Islet of Langerhans (tissue), 1 donor: ENCODE measurements around the gene NT5C1A.

ENCODE experiments used
- FAIRE-seq: peaks from one replicate; lab custom pipeline; 2011; peaks lifted over from hg19 to GRCh38; lab: Jason Lieb, UNC

The NT5C1A gene

DNA sequence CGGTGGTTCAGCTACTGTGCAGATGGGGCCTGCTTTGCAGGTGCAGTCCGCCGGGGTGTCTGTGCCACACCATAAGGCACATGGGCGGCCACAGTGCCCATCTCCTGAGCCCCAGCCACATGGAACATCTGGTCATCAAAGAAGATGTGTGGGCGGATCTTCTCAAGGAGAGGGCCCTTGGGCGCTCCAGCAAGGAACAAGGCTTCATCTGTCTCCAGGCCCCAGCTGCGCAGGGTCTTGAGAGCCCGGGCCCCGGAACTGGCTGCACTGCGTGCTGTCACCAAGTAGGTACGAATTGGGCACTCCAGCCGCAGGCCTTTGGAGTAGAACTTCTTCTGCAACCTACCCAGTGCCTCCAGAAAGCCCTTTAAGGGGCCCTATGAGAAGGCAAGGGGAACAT lies 12.8 kb downstream of the NT5C1A start:
- FAIRE-seq = no peak

DNA sequence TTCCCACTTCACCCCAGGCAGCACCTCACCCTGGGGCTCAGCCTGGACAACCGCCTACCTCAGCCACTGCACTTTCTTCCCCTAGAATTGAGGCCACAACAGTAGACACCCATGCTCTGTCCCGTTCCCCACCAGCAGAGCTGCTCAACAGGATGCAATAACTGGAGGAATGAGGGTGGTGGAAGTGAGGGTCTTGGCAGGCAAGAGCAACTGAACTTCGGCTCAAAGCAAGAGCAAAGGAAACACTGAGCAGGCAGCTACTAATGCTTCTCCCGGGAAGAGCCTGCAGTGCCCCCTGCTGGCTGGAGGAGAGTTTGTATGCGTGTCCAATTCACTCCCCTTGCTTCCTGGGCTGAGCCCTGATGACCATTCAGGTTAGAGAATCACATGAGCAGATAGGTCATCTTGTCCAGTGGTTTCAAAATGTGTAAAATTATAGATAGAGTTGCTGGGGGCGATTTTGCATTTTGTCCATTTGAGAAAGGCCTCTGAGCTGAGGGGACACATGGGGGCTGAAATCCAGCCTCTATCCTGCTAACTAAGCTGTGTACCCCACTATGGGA lies 13.9 kb downstream of the NT5C1A start:
- FAIRE-seq = no peak

DNA sequence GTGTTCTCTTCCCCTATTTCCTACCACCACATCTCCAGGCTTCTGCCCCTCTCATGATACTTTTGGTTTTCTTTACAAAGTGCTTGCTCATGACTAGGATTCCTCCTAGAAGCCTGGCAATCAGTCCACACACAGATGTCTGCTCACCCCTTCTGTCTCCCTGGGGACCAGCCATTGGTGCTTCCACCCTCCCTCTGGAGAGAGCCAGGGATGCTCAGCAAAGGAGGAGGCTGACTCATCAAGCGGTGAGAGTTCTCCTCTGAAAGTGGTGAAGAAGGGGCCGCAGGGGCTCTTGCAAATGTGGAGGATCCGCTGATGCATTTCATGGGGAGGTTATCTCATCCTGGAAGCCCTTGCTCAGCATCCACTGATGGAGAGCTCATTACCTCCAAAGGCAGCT lies 14.5 kb downstream of the NT5C1A start:
- FAIRE-seq = no peak

DNA sequence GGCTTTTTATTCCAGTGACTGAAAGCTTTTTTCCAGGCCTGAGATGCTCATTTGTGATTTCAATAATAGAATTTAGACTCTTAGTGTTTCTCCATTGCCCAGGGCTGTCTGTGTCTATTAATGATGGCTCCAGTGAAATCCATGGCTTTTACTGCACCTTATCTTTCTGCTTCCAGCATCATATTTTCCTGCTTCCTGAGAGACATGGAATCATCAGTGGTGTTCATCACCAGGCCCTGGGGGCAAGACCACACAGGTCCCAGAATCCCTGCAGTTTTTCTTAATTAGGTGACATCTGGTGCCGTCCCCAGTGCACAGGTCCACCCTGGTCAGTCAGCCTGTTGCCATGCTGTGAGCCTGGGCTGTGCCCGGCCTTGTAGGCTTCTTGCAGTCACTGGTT lies 15.5 kb downstream of the NT5C1A start:
- no peak for FAIRE-seq

DNA sequence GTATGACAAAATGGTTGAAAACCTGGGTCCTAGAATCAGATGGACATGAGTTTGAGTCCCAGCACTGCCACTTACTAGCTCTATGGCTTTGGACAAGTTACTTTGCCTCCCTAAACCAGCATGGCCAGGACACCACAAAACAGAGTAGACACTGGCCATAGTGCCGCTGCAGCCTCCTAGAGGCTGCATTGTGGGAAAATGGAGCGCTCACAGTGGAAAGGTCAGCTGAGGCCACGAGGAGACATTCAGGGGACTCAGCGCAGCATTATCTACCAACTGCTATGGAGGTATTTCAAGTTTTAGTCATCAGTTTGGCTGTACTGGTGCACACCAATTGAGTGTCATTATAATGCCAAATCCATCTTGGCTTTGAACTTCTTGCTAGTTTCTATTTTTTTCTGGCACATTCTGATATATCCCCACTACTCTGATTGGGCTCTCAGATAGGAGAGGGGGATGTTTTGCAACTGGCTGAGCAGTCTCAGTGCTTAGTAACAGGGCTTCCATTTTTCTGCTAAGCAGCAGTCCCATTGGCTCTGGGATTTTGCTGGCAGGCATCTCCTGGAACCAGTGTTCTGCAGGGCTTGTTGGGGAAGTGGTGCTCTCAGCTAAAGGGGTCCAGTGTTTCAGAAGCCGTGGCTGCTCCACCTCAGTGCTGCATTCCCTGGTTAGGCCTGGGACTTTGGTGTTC lies 16.2 kb downstream of the NT5C1A start:
- no peak for FAIRE-seq

DNA sequence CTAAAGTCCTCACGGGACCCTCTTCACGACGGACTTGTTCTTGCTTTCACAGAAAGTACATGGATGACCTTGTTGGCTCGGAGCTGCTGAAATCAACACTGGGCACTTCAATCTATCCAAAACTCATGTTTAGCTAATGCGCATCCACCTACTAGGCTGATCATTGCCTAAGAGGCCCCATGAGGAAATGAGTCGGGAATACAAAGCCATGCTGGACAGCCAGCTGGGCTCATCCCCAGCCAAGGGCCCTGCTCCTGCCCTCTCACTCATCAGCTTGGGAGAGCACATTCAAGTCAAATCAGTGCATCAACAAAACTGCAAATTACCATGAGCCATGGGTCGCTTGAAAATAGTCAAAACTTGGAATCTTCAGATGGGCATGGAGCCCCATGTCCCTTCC lies 17.6 kb downstream of the NT5C1A start:
- FAIRE-seq = no peak

DNA sequence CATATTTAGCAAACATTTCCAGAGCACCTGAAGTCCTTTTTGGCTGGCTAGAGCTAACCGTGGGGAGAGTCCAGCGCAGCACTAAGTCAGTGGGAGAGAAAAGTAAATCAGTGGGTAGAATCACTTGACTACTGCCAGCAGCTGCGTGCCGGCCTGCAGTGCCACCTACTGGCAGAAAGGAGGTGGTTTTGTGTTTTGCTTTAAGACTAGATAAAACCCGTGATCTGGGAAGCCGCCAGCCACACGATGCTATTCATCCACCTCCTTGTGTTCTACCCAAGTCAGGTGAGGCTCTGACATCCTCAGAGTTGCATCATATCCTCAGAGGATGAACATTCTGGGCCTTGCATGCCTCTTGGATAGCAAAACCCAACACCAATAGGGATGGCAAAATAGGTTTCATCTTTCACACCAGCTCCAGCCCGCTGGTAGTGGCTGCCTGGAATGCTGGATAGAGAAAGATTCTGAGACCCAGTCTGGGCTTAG lies 18.3 kb downstream of the NT5C1A start:
- FAIRE-seq = peak; percentile 24

DNA sequence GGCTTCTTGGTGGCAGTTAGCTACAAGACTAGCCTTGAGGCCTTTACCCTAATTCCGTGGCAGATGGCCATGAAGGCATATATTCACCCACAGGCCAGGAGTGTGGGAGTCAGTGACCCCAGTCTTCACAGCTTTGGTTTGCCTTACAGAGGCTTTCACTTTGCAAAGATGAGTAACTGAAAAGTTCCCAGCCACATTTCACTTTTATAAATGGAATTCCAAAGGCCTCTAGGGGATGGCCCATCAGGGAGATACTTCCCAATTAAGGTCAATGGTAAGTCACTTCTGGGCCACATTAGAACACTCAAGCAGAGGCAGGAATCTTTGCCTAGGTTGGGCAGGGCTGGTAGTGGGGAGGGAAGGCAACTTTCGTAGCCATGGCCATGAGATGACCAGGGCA lies 19.4 kb downstream of the NT5C1A start:
- FAIRE-seq = no peak

DNA sequence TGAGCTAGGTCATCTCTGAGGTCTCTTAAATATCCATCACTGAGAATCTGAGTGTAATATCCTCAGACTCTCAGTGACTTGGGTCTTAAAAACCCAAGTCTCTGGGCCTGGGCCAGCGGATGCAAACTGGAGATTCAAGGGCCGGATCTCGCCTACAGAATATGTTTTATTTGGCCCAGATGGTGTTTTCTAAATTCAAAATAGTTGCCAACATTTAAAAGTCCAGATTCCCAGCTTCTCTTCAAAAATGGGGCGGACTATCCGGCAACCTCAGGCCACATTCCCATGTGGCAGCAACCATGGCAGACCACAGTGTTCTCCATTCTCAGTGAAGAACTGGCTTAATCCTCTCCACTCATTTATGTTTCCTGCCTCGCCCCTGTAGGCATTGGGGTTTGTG lies 19.8 kb downstream of the NT5C1A start:
- no peak for FAIRE-seq

DNA sequence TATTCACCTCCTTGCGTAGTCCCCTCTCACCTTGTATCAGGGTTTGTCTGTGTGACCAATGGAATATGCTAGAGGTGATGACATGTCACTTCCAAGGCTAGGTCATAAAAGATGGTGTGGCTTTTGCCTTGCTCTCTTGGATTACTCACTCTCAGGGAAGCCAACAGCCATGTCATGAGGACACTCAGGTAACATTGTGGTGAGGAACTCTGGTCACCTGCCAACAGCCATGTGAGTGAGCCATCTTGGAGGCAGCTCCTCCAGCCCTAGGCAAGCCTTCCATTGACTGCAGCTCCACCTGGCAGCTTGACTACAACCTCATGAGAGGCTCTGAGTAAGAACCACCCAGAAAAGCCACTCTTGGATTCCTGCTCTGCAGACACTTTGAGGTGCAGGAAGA lies 21.5 kb downstream of the NT5C1A start:
- no peak for FAIRE-seq

DNA sequence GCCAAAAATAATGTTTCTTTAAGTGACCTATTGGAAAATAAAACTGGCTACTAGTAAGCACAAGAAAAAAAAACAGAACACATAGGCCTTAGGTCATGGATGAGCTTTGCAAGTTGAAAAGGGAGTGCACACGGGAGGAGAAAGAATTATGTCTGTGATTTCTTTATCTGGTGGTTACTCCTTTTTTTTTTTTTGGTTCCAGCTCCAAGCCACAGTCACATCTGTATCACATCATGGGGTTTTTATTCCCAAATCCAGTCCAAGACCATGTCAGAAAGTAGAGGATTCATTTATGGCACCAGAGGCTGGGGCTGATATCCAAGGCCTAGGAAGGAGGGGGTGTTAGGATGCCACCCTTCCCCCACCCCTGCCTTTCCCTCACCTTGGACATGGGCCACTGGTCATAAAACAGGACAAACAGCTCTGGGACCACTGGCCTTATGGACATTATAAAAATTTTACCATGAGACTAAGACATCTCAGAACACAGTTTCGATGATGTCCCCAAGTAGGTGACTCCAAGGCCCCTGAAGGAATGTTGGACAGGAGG lies 22.2 kb downstream of the NT5C1A start:
- no peak for FAIRE-seq

DNA sequence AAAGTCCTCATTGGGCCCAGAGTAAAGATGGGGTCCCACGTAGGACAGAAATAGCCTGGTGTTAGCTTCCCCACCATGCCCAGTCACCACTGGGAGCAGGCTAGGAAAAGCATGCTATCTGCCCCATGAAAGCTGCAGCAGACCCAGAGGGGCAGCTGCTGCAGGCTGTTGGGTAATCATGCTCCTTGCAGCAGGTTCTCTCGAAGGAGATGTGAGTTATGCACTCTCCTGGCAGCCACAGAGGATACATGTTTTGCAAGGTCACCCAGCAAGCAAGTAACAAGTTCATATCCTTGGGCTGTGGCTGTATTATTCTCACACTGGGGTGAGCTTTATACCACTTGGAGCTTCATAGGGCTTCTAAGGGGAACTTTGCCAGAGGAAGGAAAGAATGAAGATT lies 23.4 kb downstream of the NT5C1A start:
- FAIRE-seq = no peak

DNA sequence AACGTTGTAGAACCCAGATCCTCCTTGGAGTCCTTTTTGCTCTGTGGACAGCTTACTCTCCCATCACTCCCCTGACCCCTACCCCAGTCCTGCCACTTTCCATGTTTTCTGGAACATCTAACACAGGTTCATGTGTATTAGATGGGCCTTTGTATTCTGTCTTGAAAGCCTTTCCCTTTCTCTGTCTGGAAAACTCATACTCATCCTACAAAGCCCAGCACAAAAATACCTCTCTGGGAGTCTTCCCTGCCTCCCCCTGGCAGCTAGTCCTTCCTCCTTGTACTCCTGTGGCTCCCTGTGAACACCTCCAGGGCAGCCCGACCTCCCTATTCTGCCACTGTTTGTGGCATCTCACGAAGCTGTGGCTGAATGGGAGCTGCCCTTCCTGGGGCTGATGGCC lies 24.7 kb downstream of the NT5C1A start:
- FAIRE-seq = no peak

DNA sequence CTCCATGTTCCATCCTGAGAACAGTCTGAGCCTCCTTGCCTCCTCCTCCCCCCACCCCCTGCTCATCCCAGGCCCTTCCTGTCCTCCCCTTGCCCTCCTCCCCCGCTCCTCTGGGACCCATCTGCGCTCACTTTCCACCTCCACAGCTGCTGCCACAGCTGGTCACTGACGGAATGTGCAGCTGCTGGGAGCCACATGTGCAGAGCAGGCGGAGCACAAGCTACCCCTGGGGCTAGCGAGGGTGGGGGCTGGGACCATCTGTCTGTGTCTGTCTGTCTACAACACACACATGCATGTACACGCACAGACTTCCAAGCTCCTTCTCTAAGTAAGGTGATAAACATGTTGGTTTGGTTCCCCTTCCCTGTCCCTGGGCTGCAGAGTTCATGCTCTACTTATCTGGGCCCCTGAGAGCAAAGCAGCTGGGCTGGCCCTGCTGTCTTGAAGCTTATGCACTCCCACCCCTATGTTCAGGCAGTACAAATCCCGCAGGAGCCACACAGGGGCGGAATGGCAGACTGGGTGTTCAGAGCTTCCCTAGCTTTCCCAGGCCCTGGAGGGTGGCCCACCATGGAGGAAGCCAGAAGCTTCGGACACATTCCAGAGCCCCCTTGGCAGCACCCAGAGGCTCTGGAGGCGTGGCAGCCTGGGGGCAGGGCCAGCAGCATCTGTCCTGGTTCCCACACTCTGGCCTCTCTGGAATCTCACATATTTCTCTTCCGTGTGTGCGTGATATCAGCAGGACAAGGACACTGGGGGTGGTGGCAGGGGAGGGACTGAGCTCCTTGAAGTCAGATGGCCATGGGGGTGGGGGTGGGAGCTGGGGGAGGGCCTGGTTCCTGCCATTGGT lies 25.4 kb downstream of the NT5C1A start:
- FAIRE-seq = no peak

DNA sequence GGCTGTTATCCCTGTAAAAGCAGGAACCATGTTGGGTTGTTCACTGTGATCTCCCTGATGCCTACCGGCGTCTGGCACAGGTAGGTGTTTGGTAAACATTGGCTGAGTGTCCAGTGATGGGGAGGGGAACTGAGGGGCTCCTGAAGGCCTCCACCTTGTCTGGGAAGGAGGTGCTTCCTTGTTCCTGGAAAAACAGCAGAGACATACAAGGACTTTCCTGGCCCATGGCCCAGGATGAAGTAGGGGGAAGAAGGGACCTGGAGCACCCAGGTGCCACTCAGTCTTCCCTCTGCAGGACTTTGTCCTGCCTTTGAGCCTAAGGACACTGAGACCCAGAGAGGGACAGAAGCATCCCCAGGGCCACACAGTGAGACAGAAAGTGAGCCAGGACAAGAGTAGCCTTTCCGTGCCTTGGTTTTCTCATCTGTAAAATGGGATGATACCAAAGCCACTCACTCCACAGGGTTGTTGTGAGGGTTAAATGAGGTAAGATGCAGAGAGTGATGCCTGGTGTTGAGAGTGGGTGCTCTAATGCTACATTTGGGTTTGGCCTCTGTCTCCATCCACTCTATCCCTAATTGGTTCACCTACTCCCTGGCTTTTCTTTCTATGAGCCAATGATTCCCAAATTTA lies 26.4 kb downstream of the NT5C1A start:
- no peak for FAIRE-seq

DNA sequence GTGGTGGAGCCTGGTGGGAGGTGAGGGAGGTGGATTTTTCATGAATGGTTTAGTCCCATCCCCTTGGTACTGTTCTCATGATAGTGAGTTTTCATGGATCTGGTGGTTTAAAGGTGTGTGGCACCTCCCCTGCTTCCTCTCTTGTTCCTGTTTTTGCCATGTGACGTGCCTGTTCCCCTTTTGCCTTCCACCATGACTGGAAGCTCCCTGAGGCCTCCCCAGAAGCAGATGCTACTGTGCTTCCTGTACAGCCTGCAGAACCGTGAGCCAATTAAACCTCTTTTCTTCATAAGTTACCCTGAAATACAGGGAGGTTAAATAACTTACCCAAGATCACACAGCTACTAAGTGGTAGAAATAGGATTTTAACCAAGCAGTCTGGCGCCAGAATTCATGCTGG lies 28.2 kb downstream of the NT5C1A start:
- no peak for FAIRE-seq

DNA sequence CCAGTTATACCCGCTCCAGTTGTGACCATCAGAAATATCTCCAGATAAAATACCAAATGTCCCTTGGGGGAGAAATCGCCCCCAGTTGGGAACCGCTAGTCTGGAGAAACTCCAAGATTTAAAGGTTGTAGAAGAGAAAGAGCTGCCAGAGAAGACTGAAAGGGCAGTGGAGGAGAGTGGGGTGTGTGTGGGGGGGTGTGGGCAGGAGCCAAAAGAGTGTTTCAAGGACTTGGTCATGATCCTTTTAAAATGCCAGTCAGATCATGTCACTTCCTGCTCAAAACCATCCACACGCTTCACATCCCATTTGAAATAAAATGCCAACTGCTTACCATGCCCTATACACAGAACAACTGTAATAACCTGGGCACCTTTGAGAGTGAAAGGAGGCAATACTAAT lies 29.1 kb downstream of the NT5C1A start:
- no peak for FAIRE-seq

DNA sequence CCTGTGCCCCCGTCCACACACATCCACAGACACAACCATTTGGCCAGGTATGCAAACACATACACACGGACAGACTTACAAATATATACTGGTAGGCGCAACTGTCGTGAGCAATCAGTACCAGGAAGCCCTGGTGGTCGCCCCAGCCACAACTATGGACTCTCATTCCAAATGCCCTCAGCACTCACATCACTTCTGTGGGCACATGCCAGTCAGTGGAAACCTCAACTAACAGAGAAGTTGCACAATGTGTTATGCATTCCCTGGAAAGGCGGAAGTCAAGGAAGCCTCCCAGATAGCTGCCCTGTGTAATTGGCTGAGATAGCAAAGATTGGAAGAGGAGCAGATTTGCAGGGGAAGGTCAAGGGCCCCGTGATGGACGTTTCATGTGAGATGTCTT lies 31.0 kb downstream of the NT5C1A start:
- no peak for FAIRE-seq

DNA sequence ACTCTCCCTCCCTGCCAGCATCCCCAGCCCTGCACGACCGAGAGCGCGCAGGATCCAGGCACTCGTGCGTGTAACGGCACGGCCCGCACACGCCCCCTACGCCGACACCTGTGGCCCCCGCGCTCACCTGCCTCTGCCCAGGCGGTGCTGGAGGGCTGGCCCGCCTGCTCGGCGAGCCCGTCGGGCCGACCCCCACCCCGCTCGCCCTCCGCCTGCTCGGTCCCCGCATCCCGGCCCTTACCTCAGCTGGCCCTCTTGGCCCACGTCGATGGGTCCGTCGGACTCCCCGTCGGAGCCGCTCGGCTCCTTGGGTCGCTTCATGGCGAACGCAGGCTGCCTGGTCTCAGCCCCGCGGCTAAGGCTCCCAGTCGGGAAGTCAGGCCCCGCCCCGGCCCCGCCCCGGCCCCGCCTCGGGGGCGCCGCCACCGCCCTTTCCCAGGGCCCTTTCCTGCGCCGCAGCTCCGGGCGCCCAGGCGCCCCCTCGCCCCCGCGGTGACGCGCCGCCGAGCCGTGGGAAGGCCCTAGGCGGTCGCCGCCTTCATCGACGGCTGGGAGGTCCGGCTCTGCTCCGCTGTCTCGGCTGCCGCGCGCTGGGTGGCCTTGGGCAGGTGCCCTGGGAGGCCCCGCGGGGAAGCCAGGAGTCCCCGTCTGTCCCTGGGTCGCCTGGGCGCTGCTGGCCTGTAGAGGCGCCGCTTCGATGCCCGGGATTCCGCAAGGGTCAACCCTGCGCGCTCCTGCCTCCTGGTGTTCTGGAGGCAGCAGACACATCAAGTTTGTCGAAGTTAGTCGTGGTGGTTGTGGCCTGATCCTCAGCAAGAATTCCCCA lies 32.4 kb downstream of the NT5C1A start, which contains the start of gene HEYL:
Gene HEYL (minus strand): TSS at position 339 of the 826 bp plus-strand sequence. CDS start 18 bp downstream, at position 321.
- no peak for FAIRE-seq

DNA sequence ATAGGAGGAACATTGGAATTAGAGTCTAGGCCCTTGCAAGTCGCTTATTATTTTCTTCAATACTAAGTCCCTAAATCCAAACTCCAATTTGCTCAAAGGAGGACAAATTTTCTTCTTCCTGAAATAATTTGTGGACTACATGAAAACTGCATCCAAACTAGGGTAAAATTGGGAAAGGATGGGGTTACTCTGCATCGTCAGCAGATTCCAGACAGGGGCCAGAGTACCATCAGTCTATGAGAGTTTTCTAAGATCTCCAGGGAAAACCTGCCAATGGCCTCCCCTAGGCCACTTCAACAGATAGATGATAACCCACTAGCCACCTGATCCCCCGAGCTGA lies 33.0 kb downstream of the NT5C1A start:
- no peak for FAIRE-seq

DNA sequence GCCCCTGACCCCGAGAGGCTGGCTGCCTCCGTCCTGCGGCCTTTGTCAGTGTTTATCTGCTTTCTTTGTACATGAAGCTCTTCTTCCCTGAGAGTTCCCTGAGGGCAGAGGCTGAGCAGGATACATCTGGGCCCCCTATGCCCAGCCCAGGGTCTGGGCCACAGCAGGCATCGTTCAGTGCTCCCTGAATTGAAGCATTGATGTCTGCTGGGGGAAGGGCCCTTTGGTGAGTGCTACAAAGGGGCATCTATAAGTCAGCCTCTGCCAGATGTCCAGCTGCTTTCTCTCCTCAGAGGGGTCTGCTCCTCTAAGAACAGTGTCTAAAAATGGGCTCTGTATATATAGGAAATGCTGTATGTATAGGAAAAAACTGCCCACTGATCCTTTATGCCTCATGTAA lies 34.5 kb downstream of the NT5C1A start:
- no peak for FAIRE-seq

DNA sequence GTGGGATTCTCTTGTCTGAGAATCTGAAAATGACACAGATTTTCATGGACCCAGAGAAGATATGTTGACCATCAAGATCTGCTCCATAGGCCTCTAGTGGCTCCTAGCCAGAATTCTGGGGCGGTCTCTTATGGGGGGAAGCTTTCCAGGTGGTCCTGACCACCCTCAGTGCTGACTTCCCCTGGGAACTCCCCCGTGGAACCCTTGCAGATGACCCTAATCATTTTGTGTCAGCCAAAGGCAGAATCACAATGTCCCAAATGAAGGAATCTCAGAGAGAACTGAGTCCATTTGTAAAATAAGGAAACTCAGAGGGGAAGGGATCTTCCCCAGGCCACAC lies 36.1 kb downstream of the NT5C1A start:
- FAIRE-seq = no peak
